K562 (cell line): ENCODE measurements around the gene PLBD1.

Experiments
- ATF6 ChIP-seq: sonication (generic); formaldehyde crosslinking; IDR thresholded peaks from 2 replicates; pipeline ENCODE4 v1.4.0; 2020; ENCODE audit warnings: mild to moderate bottlenecking, missing genetic modification reagents
- BCOR ChIP-seq: fragments of 450-650 bp; IDR thresholded peaks from 2 replicates; pipeline ENCODE4 v1.6.1; 2016
- BDP1 ChIP-seq: IDR thresholded peaks from 3 replicates; pipeline ENCODE4 v1.6.1; 2011; ENCODE audit not compliant: insufficient read length, insufficient read depth
- CBX5 ChIP-seq: IDR thresholded peaks from 2 replicates; pipeline ENCODE4 v1.6.1; 2014; ENCODE audit warnings: low read depth, borderline replicate concordance
- EGR1 ChIP-seq: fragments of 450-650 bp; conservative IDR thresholded peaks from 2 replicates; pipeline ENCODE4 v1.6.1; 2017; ENCODE audit warnings: mild to moderate bottlenecking
- MAFK ChIP-seq: IDR thresholded peaks from 2 replicates; pipeline ENCODE4 v1.6.1; 2011; ENCODE audit warnings: low read length, improper control_type of control experiment
- PTBP1 ChIP-seq: fragments of 200-400 bp; formaldehyde crosslinking; IDR thresholded peaks from 2 replicates; pipeline ENCODE4 v1.6.1; 2017; ENCODE audit warnings: low read depth, low read length
- SMAD3 ChIP-seq: fragments of 450-650 bp; formaldehyde crosslinking; conservative IDR thresholded peaks from 2 replicates; pipeline ENCODE4 v1.4.0; 2020; ENCODE audit warnings: mild to moderate bottlenecking
- USF2 ChIP-seq: sonication (generic); formaldehyde crosslinking; IDR thresholded peaks from 2 replicates; pipeline ENCODE4 v1.5.0; 2020; ENCODE audit warnings: missing genetic modification reagents
- ZNF133 ChIP-seq: fragments of 250-450 bp; sonication (Bioruptor Pico); IDR thresholded peaks from 2 replicates; pipeline ENCODE4 v1.4.0; 2020; ENCODE audit warnings: mild to moderate bottlenecking
- ZNF699 ChIP-seq: fragments of 250-450 bp; sonication (Bioruptor Pico); IDR thresholded peaks from 2 replicates; pipeline ENCODE4 v1.8.0; 2021; ENCODE audit warnings: mild to moderate bottlenecking, moderate library complexity; ENCODE audit not compliant: insufficient replicate concordance
- TF ChIP-seq, protein P1 (sequence below), 3 experiments: IDR thresholded peaks in 2 of 3; conservative IDR thresholded peaks in 1 of 3; 2 replicates each; pipeline ENCODE4 v1.5.1; 2011 to 2012; ENCODE audit warnings: low read length in 3 of 3, mild to moderate bottlenecking in 3 of 3, control low read depth in 2 of 3, improper control_type of control experiment in 1 of 3, inconsistent platforms in 1 of 3, low read depth in 1 of 3, mixed read lengths in 1 of 3, moderate library complexity in 1 of 3; ENCODE audit not compliant: insufficient read depth in 2 of 3

DNA sequence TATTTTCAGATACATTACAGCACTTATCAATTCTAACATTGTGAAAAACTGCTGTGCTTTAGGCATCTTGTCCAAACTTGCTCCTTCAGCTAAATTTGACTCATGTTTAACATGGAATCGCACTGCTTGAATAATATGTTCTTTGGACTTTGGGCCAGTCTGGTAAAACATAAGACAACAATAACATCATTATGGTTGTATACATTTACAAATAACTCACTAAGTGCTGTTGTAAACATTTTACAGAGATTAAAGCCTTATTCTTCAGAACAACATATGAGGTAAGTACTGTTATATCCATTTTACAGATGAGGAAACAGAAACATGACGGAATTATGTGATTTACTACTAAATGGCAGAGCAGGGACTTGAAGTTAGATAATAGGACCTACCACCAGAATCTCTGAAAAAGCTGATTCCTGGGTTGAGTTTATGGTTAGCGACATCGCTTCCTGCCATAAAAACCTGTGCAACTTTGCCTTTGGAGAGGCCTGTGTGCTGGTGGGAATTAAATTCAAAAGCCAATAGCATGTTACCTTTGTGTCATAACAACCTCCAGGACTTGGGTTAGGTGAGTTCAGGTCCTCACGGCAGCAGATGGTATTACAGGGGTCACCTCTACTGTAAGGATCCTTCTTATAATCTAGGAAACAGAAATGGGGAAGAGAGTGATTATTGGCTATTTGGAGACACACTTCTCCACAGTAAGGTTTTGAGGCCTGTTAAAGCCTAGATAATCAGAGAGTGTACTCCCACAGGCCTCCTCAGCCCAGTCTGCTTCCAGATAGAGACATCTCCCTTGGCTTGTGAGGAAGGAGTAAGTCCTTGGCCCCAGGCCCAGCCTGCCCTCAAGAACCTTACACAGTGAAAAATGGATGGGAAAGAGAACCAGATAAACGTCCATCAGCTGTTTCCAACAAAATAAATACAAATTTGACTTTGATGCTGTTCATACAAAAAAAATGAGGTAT lies 61.8 kb downstream of the PLBD1 start:
- TF ChIP-seq ZNF699 (CRISPR knock-in tag) (no peak), SMAD3 (no peak), BDP1 (no peak), CBX5 (no peak), MAFK (no peak), ATF6 (CRISPR knock-in tag) (no peak), PTBP1 (no peak), ZNF133 (no peak), USF2 (no peak), EGR1 (no peak), BCOR (no peak)
- TF ChIP-seq, protein P1, sequence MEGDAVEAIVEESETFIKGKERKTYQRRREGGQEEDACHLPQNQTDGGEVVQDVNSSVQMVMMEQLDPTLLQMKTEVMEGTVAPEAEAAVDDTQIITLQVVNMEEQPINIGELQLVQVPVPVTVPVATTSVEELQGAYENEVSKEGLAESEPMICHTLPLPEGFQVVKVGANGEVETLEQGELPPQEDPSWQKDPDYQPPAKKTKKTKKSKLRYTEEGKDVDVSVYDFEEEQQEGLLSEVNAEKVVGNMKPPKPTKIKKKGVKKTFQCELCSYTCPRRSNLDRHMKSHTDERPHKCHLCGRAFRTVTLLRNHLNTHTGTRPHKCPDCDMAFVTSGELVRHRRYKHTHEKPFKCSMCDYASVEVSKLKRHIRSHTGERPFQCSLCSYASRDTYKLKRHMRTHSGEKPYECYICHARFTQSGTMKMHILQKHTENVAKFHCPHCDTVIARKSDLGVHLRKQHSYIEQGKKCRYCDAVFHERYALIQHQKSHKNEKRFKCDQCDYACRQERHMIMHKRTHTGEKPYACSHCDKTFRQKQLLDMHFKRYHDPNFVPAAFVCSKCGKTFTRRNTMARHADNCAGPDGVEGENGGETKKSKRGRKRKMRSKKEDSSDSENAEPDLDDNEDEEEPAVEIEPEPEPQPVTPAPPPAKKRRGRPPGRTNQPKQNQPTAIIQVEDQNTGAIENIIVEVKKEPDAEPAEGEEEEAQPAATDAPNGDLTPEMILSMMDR (IDR thresholded peaks at IDR 0.05 in 2 of 3, conservative IDR thresholded peaks at IDR 0.05 in 1 of 3; ENCODE audit: insufficient read depth in 2 of 3, low read depth in 1 of 3, low read length in 3 of 3): no peak
